Measurements from ENCODE around the gene KY.

The KY gene

GRCh38 chr3:134652409-134652831 lies 1.6 kb upstream of the KY start:
- TF ChIP-seq ZBTB7A (IDR thresholded peaks at IDR 0.05; ENCODE audit: low read depth) (no peak), EP300 (IDR thresholded peaks at IDR 0.05; ENCODE audit: borderline replicate concordance) (no peak), TEAD4 (IDR thresholded peaks at IDR 0.05) (no peak), USF1 (IDR thresholded peaks at IDR 0.05) (no peak), CREB1 (IDR thresholded peaks at IDR 0.05; ENCODE audit: low read depth) (no peak), YY1 (IDR thresholded peaks at IDR 0.05; ENCODE audit: low read depth) (no peak), RAD21 (IDR thresholded peaks at IDR 0.05; ENCODE audit: low read depth) (no peak), EGR1 (IDR thresholded peaks at IDR 0.05) (no peak), TCF12 (IDR thresholded peaks at IDR 0.05; ENCODE audit: low read depth) (no peak), REST (IDR thresholded peaks at IDR 0.05; ENCODE audit: low read depth) (no peak), TAF1 (IDR thresholded peaks at IDR 0.05; ENCODE audit: low read depth) (no peak), CEBPB (IDR thresholded peaks at IDR 0.05) (no peak), FOXM1 (IDR thresholded peaks at IDR 0.05; ENCODE audit: borderline replicate concordance, low read depth) (no peak), NFIC (IDR thresholded peaks at IDR 0.05) (no peak)
- TF ChIP-seq, protein P1, sequence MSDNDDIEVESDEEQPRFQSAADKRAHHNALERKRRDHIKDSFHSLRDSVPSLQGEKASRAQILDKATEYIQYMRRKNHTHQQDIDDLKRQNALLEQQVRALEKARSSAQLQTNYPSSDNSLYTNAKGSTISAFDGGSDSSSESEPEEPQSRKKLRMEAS (IDR thresholded peaks at IDR 0.05): no peak

DNA sequence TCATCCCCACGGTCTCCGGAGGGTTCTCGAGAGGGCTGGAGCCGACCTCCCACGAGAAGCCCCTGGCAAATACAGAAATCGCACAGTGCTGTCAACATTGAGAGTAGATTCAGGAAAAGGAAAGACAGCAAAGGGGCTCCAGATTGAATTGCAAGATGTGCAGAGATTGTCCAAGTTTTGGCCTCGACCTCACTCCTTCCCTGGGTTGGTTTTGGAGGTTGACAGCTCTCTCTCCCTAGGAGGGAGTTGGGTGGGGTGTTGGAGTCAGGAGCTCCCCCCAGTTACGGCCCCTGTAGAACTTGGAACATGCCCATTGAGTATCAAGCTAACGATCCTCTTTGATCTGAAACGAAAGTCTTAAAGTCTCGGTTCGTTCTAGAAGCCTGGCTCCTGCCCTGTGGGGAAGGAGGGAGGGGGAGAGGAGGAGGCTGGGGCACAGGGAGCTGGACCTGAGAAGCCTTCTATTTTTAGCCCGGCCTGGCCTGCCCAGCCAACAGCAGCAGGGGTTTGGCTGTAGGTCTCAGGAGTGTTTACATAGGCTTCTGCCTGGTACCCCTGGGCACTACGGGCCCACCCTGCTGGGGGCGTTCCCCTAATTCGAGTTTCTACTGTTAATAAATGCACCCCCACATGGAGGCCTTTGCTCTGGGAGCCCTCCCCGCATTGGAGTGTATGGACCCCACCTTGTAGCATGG lies 672 bp upstream of the KY start:
- TF ChIP-seq CREB1 (IDR thresholded peaks at IDR 0.05; ENCODE audit: low read depth) (no peak), EGR1 (IDR thresholded peaks at IDR 0.05) (no peak), FOXM1 (IDR thresholded peaks at IDR 0.05; ENCODE audit: borderline replicate concordance, low read depth) (no peak), USF1 (IDR thresholded peaks at IDR 0.05) (no peak)

DNA sequence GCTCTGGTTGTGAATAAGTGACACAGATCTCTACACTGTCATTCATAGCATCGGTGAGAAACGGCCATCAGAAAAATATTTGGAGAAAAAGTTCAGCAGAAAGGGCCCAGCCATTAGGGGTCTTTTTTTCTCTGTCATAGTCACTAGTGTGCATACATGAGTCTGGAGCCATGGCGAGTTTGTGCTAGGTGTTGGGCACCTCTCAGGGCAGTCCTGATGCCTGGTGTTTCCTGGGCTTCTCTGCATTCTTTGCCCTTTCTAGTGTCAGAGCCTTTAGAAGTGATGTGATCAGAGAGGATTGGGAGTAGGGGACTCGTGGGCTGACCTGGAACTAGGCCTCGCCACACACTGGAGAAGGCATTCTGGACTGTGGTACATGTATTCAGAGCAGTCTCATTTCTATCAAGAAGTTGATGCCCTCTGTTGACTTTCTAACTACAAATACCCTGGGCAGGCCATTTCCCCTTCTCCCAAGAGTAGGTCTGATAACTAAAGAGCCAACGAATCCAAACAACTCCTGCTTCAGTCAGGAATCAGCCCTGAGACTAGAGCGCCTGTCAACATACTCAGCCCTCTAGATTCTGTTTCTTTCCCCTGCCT lies 1.6 kb downstream of the KY start:
- TF ChIP-seq ZBTB7A (IDR thresholded peaks at IDR 0.05; ENCODE audit: low read depth) (no peak), CEBPB (IDR thresholded peaks at IDR 0.05) (no peak), EP300 (IDR thresholded peaks at IDR 0.05; ENCODE audit: borderline replicate concordance) (no peak), USF1 (IDR thresholded peaks at IDR 0.05) (no peak), TAF1 (IDR thresholded peaks at IDR 0.05; ENCODE audit: low read depth) (no peak)

DNA sequence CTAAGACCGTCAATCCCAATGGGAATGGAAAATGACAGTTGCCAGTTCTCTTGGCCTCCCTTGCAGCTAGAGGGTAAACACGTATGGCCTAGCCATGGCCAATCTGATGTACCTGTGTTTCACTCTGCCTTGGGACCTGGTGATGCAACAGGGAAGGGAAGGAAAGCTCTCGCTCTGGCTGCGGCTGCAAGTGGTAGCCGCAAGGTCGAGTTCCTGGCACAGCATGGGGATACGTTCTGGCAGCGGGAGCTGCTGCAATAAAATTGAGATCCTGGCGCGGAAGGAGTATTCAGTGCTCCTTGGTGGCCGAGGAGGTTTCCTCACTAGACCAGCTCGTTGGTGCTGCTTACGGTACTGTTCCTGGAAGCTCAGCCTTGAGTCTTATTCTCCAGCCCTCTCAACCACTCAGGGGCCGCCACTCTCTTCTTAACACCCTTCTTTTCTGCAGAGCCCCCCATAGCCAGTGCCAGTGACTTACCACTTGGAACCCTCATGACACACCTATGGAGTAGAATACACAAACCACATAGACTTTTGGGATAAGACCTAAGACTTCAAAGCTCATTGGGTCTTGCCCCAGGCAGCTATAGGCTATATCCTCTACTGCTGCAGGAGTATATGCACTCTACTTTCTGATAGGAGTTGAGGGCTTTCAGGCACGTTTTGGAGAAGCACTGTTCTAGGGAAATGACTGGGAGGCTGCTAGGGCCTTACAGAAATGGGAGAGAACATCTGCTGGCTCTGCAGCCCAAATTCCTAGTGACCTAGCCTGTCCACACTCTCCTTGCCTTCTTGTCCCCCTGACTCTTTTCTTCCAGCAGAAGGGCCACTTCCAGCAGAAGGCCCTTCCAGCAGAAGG lies 2.7 kb downstream of the KY start:
- no peak for TF ChIP-seq RAD21 (IDR thresholded peaks at IDR 0.05; ENCODE audit: low read depth)
- TF ChIP-seq FOXM1 (IDR thresholded peaks at IDR 0.05; ENCODE audit: borderline replicate concordance, low read depth): no peak
- TF ChIP-seq CEBPB (IDR thresholded peaks at IDR 0.05): no peak
- TF ChIP-seq ZBTB7A (IDR thresholded peaks at IDR 0.05; ENCODE audit: low read depth): no peak
- no peak for TF ChIP-seq TCF12 (IDR thresholded peaks at IDR 0.05; ENCODE audit: low read depth)
- TF ChIP-seq EP300 (IDR thresholded peaks at IDR 0.05; ENCODE audit: borderline replicate concordance): no peak
- no peak for TF ChIP-seq NFIC (IDR thresholded peaks at IDR 0.05)
- no peak for TF ChIP-seq YY1 (IDR thresholded peaks at IDR 0.05; ENCODE audit: low read depth)
- no peak for TF ChIP-seq EGR1 (IDR thresholded peaks at IDR 0.05)
- no peak for TF ChIP-seq TAF1 (IDR thresholded peaks at IDR 0.05; ENCODE audit: low read depth)
- no peak for TF ChIP-seq CREB1 (IDR thresholded peaks at IDR 0.05; ENCODE audit: low read depth)
- TF ChIP-seq, protein P1 (IDR thresholded peaks at IDR 0.05): no peak
- no peak for TF ChIP-seq TEAD4 (IDR thresholded peaks at IDR 0.05)
- no peak for TF ChIP-seq REST (IDR thresholded peaks at IDR 0.05; ENCODE audit: low read depth)
- TF ChIP-seq USF1 (IDR thresholded peaks at IDR 0.05): no peak

Measured in Ishikawa (cell line).